ENCODE measurements around the gene CENPX. TPM values are rescaled to one million over a fixed set of nuclear protein-coding genes. Genes with fewer than 3 reads are reported as not detected.

CENPX gene
- total and polyA plus RNA-seq, 2 of the 13 experiments (the other 11 are each of a cell fraction or from before 2014, with no cell fraction given), result 92.7 to 170 TPM

DNA sequence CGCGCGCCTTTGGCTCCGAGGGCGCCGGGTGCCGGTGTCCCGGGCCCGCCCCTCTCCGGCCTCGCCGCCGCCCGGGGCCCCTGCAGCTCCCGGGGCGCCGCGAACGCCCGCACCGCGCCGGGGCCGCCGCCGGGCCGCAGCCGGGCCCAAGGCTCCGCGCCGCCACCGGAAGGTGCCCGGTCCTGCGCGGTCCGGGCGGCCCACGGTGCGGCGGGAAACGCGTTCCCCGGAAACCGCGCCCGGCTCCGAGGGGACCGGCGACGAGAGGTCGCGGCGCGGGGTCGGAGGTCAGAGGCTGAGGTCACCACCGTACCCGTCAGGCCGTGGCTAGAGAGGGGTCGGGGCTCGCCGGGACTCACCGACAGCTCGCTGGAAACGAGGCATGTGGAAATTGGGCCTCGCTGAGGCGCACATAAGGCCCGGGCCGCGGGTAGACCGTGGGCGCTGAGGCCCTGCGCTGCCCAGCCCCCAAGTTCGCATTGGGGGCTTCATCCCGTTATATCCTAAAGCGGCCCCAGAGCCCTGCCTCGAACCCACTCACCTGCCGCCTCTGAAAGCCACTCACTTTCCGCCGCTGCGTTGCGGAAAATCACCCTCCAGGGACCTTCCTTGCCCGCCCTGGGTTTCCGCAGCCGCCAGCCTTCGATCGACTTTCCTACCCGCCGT is 43.1 kb upstream of the CENPX start, which contains the start of gene DUS1L (continued):
- TF ChIP-seq, protein P1, sequence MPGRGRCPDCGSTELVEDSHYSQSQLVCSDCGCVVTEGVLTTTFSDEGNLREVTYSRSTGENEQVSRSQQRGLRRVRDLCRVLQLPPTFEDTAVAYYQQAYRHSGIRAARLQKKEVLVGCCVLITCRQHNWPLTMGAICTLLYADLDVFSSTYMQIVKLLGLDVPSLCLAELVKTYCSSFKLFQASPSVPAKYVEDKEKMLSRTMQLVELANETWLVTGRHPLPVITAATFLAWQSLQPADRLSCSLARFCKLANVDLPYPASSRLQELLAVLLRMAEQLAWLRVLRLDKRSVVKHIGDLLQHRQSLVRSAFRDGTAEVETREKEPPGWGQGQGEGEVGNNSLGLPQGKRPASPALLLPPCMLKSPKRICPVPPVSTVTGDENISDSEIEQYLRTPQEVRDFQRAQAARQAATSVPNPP (CRISPR knock-in tag; IDR thresholded peaks at IDR 0.05), result no peak
- no peak for TF ChIP-seq ZNF354B (CRISPR knock-in tag; IDR thresholded peaks at IDR 0.05)
- TF ChIP-seq ZNF510 (CRISPR knock-in tag; IDR thresholded peaks at IDR 0.05; ENCODE audit: low read depth), result 0 out of 2 replicates have a peak, but pooled peaks have one; percentile 30
- peak; percentile 59; the same call in 1 of the 2 replicates for TF ChIP-seq MXD4 (CRISPR knock-in tag; IDR thresholded peaks at IDR 0.05)
- TF ChIP-seq, protein P2, sequence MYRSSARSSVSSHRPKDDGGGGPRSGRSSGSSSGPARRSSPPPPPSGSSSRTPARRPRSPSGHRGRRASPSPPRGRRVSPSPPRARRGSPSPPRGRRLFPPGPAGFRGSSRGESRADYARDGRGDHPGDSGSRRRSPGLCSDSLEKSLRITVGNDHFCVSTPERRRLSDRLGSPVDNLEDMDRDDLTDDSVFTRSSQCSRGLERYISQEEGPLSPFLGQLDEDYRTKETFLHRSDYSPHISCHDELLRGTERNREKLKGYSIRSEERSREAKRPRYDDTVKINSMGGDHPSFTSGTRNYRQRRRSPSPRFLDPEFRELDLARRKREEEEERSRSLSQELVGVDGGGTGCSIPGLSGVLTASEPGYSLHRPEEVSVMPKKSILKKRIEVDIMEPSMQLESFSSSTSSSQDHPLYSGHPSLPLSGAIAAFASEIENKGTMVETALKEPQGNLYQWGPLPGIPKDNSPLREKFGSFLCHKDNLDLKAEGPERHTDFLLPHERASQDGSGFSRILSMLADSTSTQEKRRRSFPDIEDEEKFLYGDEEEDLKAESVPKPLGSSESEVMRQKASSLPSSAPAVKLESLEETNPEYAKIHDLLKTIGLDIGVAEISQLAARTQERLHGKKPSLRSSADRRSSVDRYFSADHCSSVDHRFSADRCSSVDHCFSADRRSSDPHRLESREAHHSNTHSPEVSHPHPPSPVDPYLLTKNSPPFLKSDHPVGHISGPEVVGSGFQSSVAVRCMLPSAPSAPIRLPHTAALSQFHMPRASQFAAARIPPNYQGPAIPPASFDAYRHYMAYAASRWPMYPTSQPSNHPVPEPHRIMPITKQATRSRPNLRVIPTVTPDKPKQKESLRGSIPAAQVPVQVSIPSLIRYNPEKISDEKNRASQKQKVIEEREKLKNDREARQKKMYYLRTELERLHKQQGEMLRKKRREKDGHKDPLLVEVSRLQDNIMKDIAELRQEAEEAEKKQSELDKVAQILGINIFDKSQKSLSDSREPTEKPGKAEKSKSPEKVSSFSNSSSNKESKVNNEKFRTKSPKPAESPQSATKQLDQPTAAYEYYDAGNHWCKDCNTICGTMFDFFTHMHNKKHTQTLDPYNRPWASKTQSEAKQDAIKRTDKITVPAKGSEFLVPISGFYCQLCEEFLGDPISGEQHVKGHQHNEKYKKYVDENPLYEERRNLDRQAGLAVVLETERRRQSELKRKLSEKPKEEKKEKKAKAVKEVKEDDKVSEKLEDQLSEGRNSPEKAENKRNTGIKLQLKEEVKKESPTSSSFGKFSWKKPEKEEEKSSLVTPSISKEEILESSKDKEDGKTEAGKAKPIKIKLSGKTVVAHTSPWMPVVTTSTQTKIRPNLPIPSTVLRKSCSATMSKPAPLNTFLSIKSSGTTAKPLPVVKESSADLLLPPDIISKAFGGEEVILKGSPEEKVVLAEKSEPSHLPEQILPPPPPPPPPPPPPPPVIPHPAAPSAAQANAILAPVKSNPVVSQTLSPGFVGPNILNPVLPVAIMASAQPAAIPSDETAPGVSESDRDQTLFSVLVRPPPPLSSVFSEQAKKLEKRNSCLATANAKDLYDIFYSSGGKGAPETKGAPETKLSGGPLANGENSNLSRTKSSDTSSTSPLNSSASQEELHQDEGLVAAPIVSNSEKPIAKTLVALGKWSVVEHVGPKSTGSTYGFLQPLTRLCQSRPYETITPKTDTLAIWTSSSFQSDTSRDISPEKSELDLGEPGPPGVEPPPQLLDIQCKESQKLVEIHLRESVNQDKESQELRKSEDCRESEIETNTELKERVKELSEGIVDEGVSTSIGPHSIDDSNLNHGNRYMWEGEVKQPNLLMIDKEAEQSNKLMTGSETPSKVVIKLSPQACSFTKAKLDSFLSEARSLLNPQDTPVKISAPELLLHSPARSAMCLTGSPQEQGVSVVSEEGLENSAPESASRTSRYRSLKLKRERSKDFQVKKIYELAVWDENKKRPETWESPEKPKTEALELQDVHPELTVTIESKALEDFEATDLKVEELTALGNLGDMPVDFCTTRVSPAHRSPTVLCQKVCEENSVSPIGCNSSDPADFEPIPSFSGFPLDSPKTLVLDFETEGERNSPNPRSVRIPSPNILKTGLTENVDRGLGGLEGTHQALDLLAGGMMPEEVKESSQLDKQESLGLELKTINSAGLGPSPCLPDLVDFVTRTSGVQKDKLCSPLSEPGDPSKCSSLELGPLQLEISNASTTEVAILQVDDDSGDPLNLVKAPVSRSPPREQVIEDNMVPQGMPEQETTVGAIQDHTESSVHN (CRISPR knock-in tag; IDR thresholded peaks at IDR 0.05), result peak; percentile 96; the same call in 1 of the 2 replicates
- no peak; the same call in 1 of the 2 replicates for TF ChIP-seq ZNF891 (CRISPR knock-in tag; IDR thresholded peaks at IDR 0.05)
- peak; percentile 85; the same call in 1 of the 2 replicates for TF ChIP-seq ARNT2 (CRISPR knock-in tag; IDR thresholded peaks at IDR 0.05; ENCODE audit: low read depth)
- TF ChIP-seq, protein P3, sequence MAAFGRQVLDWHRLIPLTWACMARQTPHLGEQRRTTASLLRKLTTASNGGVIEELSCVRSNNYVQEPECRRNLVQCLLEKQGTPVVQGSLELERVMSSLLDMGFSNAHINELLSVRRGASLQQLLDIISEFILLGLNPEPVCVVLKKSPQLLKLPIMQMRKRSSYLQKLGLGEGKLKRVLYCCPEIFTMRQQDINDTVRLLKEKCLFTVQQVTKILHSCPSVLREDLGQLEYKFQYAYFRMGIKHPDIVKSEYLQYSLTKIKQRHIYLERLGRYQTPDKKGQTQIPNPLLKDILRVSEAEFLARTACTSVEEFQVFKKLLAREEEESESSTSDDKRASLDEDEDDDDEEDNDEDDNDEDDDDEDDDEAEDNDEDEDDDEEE (CRISPR knock-in tag; IDR thresholded peaks at IDR 0.05), result peak; percentile 6; the same call in 1 of the 2 replicates
- TF ChIP-seq, protein P4, sequence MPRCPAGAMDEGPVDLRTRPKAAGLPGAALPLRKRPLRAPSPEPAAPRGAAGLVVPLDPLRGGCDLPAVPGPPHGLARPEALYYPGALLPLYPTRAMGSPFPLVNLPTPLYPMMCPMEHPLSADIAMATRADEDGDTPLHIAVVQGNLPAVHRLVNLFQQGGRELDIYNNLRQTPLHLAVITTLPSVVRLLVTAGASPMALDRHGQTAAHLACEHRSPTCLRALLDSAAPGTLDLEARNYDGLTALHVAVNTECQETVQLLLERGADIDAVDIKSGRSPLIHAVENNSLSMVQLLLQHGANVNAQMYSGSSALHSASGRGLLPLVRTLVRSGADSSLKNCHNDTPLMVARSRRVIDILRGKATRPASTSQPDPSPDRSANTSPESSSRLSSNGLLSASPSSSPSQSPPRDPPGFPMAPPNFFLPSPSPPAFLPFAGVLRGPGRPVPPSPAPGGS (CRISPR knock-in tag; IDR thresholded peaks at IDR 0.05), result peak; percentile 77
- no peak for TF ChIP-seq ZBTB8A (CRISPR knock-in tag; IDR thresholded peaks at IDR 0.05; ENCODE audit: borderline replicate concordance, low read depth)
- TF ChIP-seq ZNF224 (CRISPR knock-in tag; IDR thresholded peaks at IDR 0.05), result no peak; the same call in 1 of the 2 replicates
- TF ChIP-seq ZNF44 (CRISPR knock-in tag; IDR thresholded peaks at IDR 0.05), result peak; percentile 86; the same call in 1 of the 2 replicates
- no peak for TF ChIP-seq REL (CRISPR knock-in tag; conservative IDR thresholded peaks at IDR 0.05)
- TF ChIP-seq, protein P5, sequence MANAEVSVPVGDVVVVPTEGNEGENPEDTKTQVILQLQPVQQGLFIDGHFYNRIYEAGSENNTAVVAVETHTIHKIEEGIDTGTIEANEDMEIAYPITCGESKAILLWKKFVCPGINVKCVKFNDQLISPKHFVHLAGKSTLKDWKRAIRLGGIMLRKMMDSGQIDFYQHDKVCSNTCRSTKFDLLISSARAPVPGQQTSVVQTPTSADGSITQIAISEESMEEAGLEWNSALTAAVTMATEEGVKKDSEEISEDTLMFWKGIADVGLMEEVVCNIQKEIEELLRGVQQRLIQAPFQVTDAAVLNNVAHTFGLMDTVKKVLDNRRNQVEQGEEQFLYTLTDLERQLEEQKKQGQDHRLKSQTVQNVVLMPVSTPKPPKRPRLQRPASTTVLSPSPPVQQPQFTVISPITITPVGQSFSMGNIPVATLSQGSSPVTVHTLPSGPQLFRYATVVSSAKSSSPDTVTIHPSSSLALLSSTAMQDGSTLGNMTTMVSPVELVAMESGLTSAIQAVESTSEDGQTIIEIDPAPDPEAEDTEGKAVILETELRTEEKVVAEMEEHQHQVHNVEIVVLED (CRISPR knock-in tag; IDR thresholded peaks at IDR 0.05; ENCODE audit: borderline replicate concordance), result peak; percentile 86
- TF ChIP-seq SRSF1 (optimal IDR thresholded peaks at IDR 0.05; ENCODE audit: low read depth, low read length), result no peak

Data from HepG2 (cell line).